GM21360 (cell line): Measurements from ENCODE around the gene BMERB1.
"Not testable (repeated sequence)": the region's sequence is repeated elsewhere in the genome, so short reads cannot be mapped to it uniquely, and the experiment has no call there.

Experiments used
- ATAC-seq: cut with Tn5 transposase; IDR thresholded peaks from one replicate; pipeline ENCODE4 v1.9.1; 2021; ENCODE audit warnings: mild to moderate bottlenecking, moderate library complexity; ENCODE audit not compliant: unreplicated experiment

Gene BMERB1

GRCh38 chr16:15434425-15435215 is at the start of gene BMERB1:
TSS of gene BMERB1 (plus strand) at chr16:15434588. CDS start at chr16:15434654, 66 bp downstream.
- ATAC-seq: no peak

DNA sequence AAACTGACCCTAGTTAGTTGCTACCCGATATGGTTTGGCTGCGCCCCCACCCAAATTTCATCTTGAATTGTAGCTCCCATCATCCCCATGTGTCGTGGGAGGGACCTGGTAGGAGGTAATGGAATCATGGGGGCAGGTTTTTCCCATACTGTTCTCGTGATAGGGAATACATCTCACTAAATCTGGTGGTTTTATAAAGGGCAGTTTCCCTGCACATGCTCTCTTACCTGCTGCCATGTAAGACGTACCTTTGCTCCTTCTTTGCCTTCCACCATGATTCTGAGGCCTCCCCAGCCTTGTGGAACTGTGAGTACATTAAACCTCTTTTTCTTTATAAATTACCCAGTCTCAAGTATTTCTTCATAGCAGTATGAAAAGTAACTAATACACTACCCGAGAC is 46.3 kb upstream of the BMERB1 start:
- ATAC-seq: not testable (repeated sequence)

- ATAC-seq: not testable (repeated sequence)
Measured at GRCh38 chr16:15389916-15390315, 44.5 kb upstream of the BMERB1 start.

GRCh38 chr16:15393025-15393424 is 41.4 kb upstream of the BMERB1 start:
- ATAC-seq: not testable (repeated sequence)

- not testable (repeated sequence) for ATAC-seq
Measured at GRCh38 chr16:15395631-15396508, 38.5 kb upstream of the BMERB1 start, which contains the start of gene MPV17L. TSS of gene MPV17L (plus strand) at chr16:15395754. CDS start at chr16:15395898, 144 bp downstream.

DNA sequence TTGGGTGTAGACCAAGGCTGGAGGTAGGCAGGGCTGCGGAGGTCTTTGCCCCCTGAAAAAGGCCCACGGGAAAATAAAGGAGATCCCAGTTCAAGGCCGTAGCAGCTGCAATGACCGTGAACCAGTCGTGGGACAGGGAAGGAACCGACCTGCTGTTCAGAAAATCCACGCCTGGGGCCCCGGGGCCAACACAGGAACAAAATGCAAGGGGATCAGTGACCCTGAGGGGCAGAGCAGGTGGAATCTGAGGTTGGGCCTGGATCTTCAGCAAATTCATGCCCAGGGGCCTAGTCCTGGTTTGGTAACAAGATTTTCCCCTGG is 37.9 kb upstream of the BMERB1 start:
- ATAC-seq: not testable (repeated sequence)

- ATAC-seq: no peak
Measured at GRCh38 chr16:15396948-15397594, 37.3 kb upstream of the BMERB1 start.

DNA sequence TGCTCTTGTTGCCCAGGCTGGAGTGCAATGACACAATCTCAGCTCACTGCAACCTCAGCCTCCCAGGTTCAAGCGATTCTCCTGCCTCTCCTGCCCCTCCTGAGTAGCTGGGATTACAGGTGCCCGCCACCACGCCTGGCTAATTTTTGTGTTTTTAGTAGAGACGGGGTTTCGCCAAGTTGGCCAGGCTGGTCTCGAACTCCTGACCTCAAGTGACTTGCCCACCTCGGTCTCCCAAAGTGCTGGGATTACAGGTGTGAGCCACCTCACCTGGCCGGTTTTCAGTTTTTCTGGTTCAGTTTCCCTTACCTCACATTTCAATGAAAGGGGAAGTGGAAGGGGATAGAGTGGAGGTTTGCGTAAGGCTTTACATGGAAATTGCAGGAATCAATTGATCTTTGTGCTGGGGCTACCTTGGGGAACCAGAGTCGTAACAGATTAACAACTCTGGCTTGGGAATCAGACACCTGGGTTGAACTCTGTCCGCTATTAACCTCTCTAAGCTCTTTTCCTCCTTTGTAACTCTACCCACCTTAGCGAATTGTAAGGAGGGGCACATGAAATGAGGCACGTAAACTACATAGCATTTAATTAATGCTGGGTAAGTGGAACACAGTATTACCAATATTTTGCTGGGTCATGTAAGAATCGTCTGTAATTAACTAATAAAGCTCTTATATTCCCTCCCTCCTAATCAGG is 35.6 kb upstream of the BMERB1 start:
- ATAC-seq: no peak

DNA sequence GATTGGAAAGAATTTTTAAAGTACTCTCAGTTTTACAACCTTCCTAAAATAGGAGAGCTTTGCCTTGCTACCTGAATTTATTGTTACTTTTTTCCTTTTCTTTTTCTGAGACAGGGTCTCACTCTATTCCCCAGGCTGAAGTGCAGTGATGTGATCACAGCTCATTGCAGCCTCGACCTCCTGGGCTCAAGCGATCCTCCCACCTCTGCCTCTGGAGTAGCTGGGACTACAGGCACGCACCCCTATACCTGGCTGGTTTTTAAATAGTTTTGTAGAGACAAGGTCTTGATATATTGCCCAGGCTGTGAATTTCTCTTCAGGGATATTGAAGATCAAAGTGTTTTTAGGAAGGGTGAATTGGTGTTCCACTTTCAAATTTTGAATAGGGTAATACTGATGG is 35.1 kb upstream of the BMERB1 start:
- ATAC-seq: no peak

GRCh38 chr16:15400314-15400713 is 34.1 kb upstream of the BMERB1 start:
- ATAC-seq: not testable (repeated sequence)

GRCh38 chr16:15401972-15402371 is 32.4 kb upstream of the BMERB1 start:
- no peak for ATAC-seq

DNA sequence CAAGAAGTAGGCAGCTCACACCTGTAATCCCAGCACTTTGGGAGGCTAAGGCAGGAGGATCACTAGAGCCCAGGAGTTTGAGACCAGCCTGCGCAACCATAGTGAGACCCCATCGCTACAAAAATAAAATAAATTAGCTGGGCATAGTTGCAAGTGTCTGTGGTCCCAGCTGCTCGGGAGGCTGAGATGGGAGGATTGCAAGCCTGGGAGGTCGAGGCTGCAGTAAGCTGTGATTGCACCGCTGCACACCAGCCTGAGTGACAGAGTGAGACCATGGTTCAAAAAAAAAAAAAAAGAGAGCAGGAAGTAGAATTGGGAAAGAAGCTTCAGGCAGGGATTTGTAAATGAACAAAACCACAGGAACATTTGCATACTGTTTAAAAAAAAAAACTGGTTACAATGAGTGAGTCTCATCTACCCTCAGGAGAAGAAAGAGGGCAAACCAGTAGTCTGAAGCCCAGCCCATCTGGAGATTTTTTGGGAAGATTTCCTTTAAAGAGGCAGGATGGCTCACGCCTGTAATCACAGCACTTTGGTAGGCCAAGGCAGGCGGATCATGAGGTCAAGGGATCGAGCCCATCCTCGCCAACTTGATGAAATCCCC is 30.9 kb upstream of the BMERB1 start:
- no peak for ATAC-seq

DNA sequence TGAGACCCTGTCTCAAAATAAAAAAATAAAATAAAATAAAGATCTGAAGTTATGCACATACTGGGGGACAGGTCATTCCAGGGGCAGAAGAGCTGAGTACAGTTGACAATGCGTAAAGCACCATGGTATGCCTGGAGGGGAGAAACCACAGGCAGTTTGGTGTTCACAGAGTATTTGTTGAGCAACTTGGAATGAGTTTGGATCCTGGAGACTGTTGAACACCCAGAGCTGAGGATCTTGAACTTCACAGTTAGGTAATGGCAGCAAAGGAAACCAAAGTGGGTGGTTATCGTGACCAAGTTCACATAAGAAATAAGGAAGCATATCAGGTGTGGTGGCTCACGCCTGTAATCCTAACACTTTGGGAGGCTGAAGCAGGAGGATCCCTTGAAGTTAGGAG is 30.3 kb upstream of the BMERB1 start:
- ATAC-seq: not testable (repeated sequence)

DNA sequence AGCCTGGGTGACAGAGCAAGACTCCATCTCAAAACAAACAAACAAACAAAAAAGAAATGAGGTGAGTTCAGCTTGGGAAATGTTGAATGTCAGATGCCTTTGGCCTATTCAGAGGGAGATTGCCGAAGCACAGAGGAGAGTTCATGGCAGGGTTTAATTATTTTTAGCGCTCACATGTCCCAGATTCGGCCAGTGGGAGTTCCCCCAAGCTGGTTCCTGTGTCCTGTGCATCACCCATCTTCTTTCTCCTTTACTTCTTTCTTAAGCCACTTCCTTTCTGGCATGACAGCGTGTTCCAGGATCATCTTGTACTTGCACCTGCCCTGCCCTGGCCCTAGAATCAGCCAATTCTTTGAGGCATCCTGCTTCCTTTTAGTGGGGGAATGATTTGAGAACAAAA is 29.6 kb upstream of the BMERB1 start:
- no peak for ATAC-seq

DNA sequence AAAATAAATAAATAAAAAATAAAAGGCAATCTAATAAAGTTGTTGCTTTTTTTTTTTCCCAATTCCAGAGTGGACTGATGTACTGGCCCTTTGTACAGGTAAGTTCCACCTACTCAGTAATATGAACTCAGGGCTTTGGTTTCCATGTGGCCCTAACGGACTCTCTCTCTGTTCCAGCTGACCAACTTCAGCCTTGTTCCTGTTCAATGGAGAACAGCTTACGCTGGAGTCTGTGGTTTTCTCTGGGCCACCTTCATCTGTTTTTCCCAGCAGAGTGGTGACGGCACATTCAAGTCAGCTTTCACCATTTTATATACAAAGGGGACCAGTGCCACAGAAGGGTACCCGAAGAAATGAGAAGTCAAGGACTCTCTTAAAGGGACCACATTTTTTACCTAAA is 26.6 kb upstream of the BMERB1 start:
- ATAC-seq: not testable (repeated sequence)

DNA sequence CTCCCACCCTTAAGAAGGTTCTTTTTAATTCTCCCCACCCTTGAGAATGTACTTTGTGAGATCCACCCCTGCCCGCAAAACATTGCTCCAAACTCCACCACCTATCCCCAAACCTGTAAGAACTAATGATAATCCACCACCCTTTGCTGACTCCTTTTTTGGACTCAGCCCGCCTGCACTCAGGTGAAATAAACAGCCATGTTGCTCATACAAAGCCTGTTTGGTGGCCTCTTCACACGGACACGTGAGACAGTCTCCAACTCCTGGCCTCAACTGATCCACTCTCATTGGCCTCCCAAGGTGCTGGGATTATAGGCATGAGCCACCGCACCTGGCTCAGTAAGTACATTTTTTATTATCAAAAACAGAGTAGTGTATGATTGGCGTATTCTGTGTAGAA is 24.9 kb upstream of the BMERB1 start:
- ATAC-seq: not testable (repeated sequence)

DNA sequence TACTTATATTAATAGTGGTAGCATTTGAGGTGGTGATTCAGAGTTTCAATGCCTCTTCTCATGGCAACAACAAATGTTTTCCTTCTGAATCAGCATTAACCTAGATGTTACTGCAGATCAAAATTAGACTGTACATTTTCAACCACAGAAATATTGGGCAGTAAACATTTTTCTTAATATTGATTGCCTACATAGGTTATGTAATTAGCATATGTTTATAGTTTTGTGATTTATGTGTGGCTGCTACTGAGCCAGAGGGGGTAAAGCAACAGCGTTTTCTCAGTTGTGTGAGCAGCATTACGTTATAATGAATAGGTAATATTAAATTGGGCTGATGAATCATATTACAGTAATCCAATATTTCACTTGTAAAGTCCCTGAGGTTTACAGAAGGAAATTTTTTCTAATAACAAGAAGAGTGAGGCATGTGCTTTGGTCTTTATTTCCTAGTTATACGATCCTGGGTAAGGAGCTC is 18.8 kb upstream of the BMERB1 start:
- ATAC-seq: no peak

DNA sequence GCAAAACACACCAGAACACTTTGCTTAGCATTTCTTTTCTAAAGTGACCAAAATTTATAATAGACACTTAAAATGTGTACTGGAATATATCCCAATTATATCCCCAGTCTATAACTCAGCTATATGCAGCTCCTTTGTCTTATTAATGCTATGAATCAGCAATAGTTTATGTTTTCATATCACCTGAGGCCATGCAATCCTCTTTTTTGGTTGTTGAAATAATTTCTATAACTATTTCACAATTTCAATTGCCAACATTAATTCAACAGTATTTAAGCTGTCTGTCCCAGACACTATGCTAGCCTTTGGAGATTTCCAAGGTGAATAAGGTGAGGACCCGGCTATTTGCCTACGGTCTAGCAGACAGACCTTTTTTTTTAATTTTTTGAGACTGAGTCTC is 17.2 kb upstream of the BMERB1 start:
- ATAC-seq: no peak

DNA sequence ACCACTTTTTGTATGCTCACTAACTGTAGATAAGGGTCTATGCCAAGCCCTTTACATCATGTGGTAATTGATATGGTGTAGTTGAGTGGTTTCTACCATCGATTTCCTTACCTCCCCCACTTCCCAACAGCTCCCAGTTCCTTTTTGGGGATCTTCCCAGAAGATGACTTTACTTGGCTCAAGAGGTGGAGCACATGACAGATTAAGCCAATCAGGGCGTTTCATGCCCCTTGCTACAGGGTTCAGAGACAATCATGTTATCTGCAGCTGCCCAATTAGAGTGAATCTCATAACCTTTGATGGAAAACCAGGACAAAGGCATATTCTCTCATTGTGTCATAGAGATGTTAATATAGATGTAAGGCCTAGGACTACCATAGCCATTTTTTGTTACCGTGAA is 16.2 kb upstream of the BMERB1 start:
- ATAC-seq: no peak

DNA sequence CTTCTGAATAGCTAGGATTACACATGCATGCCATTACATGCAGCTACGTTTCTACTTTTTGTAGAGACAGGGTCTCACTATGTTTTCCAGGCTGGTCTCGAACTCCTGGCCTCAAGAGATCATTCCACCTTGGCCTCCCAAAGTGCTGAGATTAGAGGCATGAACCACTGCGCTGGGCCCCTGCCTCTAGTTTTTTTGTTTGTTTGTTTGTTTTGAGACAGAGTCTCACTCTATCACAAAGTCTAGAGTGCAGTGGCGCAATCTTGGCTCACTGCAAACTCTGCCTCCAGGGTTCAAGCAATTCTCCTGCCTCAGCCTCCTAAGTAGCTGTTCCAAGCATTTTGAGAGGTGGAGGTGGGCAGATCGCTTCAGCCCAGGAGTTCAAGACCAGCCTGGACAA is 12.7 kb upstream of the BMERB1 start:
- ATAC-seq: not testable (repeated sequence)
